Measurements from ENCODE around the gene SUMF1.

SUMF1 gene

DNA sequence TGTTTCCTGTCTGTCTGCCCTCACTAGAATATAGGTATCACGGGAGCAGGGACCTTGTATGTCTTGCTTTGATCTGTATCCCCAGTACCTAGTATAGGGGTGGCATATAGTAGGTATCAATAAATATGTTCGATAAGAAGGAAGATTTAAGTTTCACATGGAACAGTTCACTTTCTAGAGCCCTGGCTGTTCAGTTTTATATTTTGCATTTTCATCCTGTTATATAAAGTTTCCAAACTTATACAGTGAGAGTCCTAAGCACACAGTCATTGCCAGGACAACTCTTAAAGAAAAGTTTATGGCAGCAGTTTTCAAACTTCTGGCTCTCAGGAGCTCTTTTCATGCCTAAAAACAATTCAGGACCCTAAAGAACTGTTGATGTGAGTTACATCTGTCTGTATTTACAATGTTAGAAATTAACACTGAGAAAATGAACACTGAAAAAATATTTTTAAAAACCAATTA, 39.5 kb upstream of the SUMF1 start:
- H3K4me1 ChIP-seq (ENCODE audit: control insufficient read depth, insufficient read depth, low read length): peaks cover 6% of the 10 kb centered on the region
- no peaks in the 10 kb centered on the region for H3K27me3 ChIP-seq (ENCODE audit: control insufficient read depth, insufficient read depth, low read length)
- H3K9ac ChIP-seq (ENCODE audit: low read depth, low read length): no peak overlapping the region
- no peaks in the 10 kb centered on the region for H3K36me3 ChIP-seq (ENCODE audit: control insufficient read depth, insufficient read depth, low read length)
- no peaks in the 10 kb centered on the region for H3K9me3 ChIP-seq (ENCODE audit: control insufficient read depth, insufficient read depth, low read length)
- H3K4me3 ChIP-seq (ENCODE audit: low read depth, low read length): no peak overlapping the region

DNA sequence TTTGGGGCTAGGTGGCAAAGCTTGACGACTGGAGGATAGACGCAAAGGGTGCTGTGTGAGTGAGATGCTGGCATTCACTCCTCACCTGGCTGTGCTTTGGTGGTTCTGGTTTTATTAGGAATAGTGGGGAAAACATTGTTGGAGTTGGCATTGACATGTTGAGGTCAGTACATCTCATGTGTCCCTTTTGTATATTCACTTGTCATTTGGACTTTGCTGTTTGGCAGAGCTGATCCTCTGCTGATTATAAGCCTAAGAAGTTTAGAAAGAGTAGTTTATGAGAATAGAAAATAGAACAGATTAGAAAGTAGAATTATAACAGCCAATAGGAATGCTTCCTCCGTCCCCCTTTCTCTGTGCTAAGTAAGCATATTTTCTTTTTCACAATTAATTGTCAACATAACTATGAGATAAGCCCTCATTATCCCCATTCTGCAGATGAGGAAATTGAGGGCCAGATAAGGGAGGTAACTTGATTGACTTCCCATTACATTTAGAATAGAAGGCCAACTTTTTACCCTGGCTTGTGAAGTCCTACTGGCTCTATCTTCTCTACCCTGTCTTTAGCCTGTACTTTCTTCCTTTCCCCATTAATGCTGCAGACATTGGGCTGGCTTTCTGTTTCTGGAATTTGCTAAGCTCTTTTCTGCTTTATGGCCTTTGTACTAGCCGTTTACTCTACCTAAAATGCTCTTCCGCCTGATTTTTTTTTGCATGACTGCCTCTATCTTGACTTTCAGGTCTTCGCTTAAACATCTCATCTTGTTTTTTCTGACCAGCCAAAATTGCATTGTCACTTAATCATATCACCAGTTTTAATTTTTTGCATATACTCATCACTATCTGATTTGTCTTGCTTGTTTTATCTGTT, 38.9 kb upstream of the SUMF1 start:
- no peak overlapping the region for H3K4me3 ChIP-seq (ENCODE audit: low read depth, low read length)
- no peaks in the 10 kb centered on the region for H3K36me3 ChIP-seq (ENCODE audit: control insufficient read depth, insufficient read depth, low read length)
- no peak overlapping the region for H3K9ac ChIP-seq (ENCODE audit: low read depth, low read length)
- no peaks in the 10 kb centered on the region for H3K9me3 ChIP-seq (ENCODE audit: control insufficient read depth, insufficient read depth, low read length)
- peaks cover 6% of the 10 kb centered on the region for H3K4me1 ChIP-seq (ENCODE audit: control insufficient read depth, insufficient read depth, low read length)
- no peaks in the 10 kb centered on the region for H3K27me3 ChIP-seq (ENCODE audit: control insufficient read depth, insufficient read depth, low read length)

- H3K36me3 ChIP-seq (ENCODE audit: control insufficient read depth, insufficient read depth, low read length): no peaks in the 10 kb centered on the region
- peaks cover 6% of the 10 kb centered on the region for H3K4me1 ChIP-seq (ENCODE audit: control insufficient read depth, insufficient read depth, low read length)
- no peak overlapping the region for H3K4me3 ChIP-seq (ENCODE audit: low read depth, low read length)
- H3K9me3 ChIP-seq (ENCODE audit: control insufficient read depth, insufficient read depth, low read length): no peaks in the 10 kb centered on the region
- H3K9ac ChIP-seq (ENCODE audit: low read depth, low read length): no peak overlapping the region
- no peaks in the 10 kb centered on the region for H3K27me3 ChIP-seq (ENCODE audit: control insufficient read depth, insufficient read depth, low read length)
These were observed 37.5 kb upstream of the SUMF1 start for GRCh38 chr3:4504340-4505261.

- Histone ChIP-seq H3K9ac (ENCODE audit: low read depth, low read length) (no peak overlapping the region), H3K9me3 (ENCODE audit: control insufficient read depth, insufficient read depth, low read length) (no peaks in the 10 kb centered on the region), H3K4me3 (ENCODE audit: low read depth, low read length) (no peak overlapping the region), H3K4me1 (ENCODE audit: control insufficient read depth, insufficient read depth, low read length) (peaks cover 6% of the 10 kb centered on the region), H3K36me3 (ENCODE audit: control insufficient read depth, insufficient read depth, low read length) (no peaks in the 10 kb centered on the region), H3K27me3 (ENCODE audit: control insufficient read depth, insufficient read depth, low read length) (no peaks in the 10 kb centered on the region)
These were observed 36.0 kb upstream of the SUMF1 start for GRCh38 chr3:4503050-4503449.

GRCh38 chr3:4501927-4502326, 34.9 kb upstream of the SUMF1 start:
- Histone ChIP-seq H3K4me3 (ENCODE audit: low read depth, low read length) (no peak overlapping the region), H3K9me3 (ENCODE audit: control insufficient read depth, insufficient read depth, low read length) (no peaks in the 10 kb centered on the region), H3K36me3 (ENCODE audit: control insufficient read depth, insufficient read depth, low read length) (no peaks in the 10 kb centered on the region), H3K27me3 (ENCODE audit: control insufficient read depth, insufficient read depth, low read length) (no peaks in the 10 kb centered on the region), H3K9ac (ENCODE audit: low read depth, low read length) (no peak overlapping the region), H3K4me1 (ENCODE audit: control insufficient read depth, insufficient read depth, low read length) (no peaks in the 10 kb centered on the region)

DNA sequence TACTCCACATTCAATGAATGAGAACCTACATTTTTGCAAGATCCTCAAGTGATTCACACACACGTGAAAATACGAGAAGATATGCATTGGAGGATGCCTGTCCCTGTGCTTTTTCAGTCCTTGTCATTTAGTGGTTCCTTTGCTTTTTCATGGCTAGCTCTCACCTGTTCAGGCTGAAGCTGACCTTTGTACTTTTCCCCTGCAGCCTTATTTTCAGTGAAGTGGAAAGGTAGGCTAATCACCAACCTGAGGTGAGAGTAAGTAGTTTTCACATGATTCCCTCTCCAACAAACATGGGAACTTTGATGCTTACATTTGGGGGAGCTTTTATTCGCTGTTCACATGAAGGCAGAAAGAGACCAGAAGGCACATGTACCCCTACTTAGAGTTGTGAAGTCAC, 34.4 kb upstream of the SUMF1 start:
- H3K4me1 ChIP-seq (ENCODE audit: control insufficient read depth, insufficient read depth, low read length): no peaks in the 10 kb centered on the region
- no peak overlapping the region for H3K9ac ChIP-seq (ENCODE audit: low read depth, low read length)
- H3K27me3 ChIP-seq (ENCODE audit: control insufficient read depth, insufficient read depth, low read length): no peaks in the 10 kb centered on the region
- no peak overlapping the region for H3K4me3 ChIP-seq (ENCODE audit: low read depth, low read length)
- no peaks in the 10 kb centered on the region for H3K9me3 ChIP-seq (ENCODE audit: control insufficient read depth, insufficient read depth, low read length)
- H3K36me3 ChIP-seq (ENCODE audit: control insufficient read depth, insufficient read depth, low read length): no peaks in the 10 kb centered on the region

- Histone ChIP-seq H3K27me3 (ENCODE audit: control insufficient read depth, insufficient read depth, low read length) (peaks cover 21% of the 10 kb centered on the region), H3K4me1 (ENCODE audit: control insufficient read depth, insufficient read depth, low read length) (no peaks in the 10 kb centered on the region), H3K36me3 (ENCODE audit: control insufficient read depth, insufficient read depth, low read length) (no peaks in the 10 kb centered on the region), H3K4me3 (ENCODE audit: low read depth, low read length) (no peak overlapping the region), H3K9me3 (ENCODE audit: control insufficient read depth, insufficient read depth, low read length) (no peaks in the 10 kb centered on the region), H3K9ac (ENCODE audit: low read depth, low read length) (no peak overlapping the region)
These were observed 31.4 kb upstream of the SUMF1 start for GRCh38 chr3:4498446-4498845.

- H3K9me3 ChIP-seq (ENCODE audit: control insufficient read depth, insufficient read depth, low read length): no peaks in the 10 kb centered on the region
- H3K9ac ChIP-seq (ENCODE audit: low read depth, low read length): no peak overlapping the region
- H3K4me3 ChIP-seq (ENCODE audit: low read depth, low read length): no peak overlapping the region
- H3K36me3 ChIP-seq (ENCODE audit: control insufficient read depth, insufficient read depth, low read length): no peaks in the 10 kb centered on the region
- H3K27me3 ChIP-seq (ENCODE audit: control insufficient read depth, insufficient read depth, low read length): peaks cover 21% of the 10 kb centered on the region
- no peaks in the 10 kb centered on the region for H3K4me1 ChIP-seq (ENCODE audit: control insufficient read depth, insufficient read depth, low read length)
These were observed 30.8 kb upstream of the SUMF1 start for GRCh38 chr3:4497843-4498324.

DNA sequence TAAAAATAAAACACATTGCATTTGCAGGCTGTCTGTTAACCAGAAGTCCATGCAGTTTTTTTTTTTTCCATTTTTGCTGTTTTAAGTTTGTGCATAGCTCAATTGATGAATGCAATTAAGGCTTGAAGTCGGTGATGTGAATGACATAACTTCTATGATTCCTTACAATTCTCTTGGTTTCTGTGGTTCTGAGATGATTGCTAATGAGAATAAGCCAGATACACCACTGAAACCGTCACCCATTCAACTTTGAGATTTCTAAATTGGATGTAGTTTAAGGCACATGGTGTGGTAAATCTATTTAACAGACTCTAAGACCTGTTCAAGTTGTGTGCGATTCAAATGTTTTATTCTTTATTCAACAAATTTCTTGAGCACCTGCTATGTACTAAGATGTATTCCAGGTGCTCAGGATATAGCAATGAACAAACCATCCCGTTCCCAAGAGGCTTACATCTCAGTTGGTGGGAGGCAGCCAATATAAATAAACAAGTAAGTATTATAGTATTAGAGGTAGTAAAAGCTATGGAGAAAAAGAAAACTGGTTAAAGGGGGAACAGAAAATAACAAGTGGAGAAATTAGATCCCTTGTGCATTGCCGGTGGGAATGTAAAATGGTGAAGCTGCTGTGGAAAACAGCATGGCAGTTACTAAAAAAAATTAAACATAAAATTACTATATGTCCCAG, 30.1 kb upstream of the SUMF1 start:
- H3K36me3 ChIP-seq (ENCODE audit: control insufficient read depth, insufficient read depth, low read length): no peaks in the 10 kb centered on the region
- H3K27me3 ChIP-seq (ENCODE audit: control insufficient read depth, insufficient read depth, low read length): peaks cover 22% of the 10 kb centered on the region
- no peaks in the 10 kb centered on the region for H3K9me3 ChIP-seq (ENCODE audit: control insufficient read depth, insufficient read depth, low read length)
- no peaks in the 10 kb centered on the region for H3K4me1 ChIP-seq (ENCODE audit: control insufficient read depth, insufficient read depth, low read length)
- H3K9ac ChIP-seq (ENCODE audit: low read depth, low read length): no peak overlapping the region
- no peak overlapping the region for H3K4me3 ChIP-seq (ENCODE audit: low read depth, low read length)

DNA sequence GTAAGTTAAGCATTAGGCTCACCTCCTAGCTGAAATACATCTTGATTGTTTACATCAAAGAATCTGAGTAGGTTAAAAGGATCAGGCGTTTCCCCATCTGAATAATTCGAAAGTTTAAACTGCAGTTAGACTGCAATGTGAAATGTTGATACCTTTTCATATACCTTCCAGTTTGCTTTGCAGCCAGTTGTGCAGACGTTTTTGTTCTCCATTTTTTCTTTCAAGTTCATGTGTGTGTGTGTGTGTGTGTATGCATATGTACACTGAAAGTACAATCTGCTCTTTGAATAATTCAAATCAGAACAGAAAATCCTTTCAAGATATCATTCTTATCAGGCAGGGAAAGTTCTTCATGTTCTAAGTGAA, 29.0 kb upstream of the SUMF1 start:
- H3K9ac ChIP-seq (ENCODE audit: low read depth, low read length): no peak overlapping the region

GRCh38 chr3:4495294-4496086, 28.4 kb upstream of the SUMF1 start:
- H3K36me3 ChIP-seq (ENCODE audit: control insufficient read depth, insufficient read depth, low read length): no peaks in the 10 kb centered on the region
- no peaks in the 10 kb centered on the region for H3K9me3 ChIP-seq (ENCODE audit: control insufficient read depth, insufficient read depth, low read length)
- H3K4me1 ChIP-seq (ENCODE audit: control insufficient read depth, insufficient read depth, low read length): no peaks in the 10 kb centered on the region
- H3K27me3 ChIP-seq (ENCODE audit: control insufficient read depth, insufficient read depth, low read length): peaks cover 38% of the 10 kb centered on the region
- no peak overlapping the region for H3K4me3 ChIP-seq (ENCODE audit: low read depth, low read length)
- H3K9ac ChIP-seq (ENCODE audit: low read depth, low read length): no peak overlapping the region

More for the DNA sequence above, 29.0 kb upstream of the SUMF1 start:
- H3K27me3 ChIP-seq (ENCODE audit: control insufficient read depth, insufficient read depth, low read length): peaks cover 33% of the 10 kb centered on the region
- H3K4me1 ChIP-seq (ENCODE audit: control insufficient read depth, insufficient read depth, low read length): no peaks in the 10 kb centered on the region
- H3K4me3 ChIP-seq (ENCODE audit: low read depth, low read length): no peak overlapping the region
- no peaks in the 10 kb centered on the region for H3K36me3 ChIP-seq (ENCODE audit: control insufficient read depth, insufficient read depth, low read length)
- H3K9me3 ChIP-seq (ENCODE audit: control insufficient read depth, insufficient read depth, low read length): no peaks in the 10 kb centered on the region

All from iPS-15b (cell line).